RWPE2 (cell line): ENCODE data around the gene NHSL2.

Source experiments
- ATAC-seq: fragments of 200-7000 bp; cut with Tn5 transposase; 3 replicates; pipeline ENCODE4 v1.9.1; 2021; ENCODE audit warnings: low read depth
- DNase-seq: peaks from one replicate; pipeline ENCODE4 v3.0.0-alpha.2; 2020; ENCODE audit warnings: low spot score
- H3K27ac ChIP-seq: fragments of 450-650 bp; 2 replicates; pipeline ENCODE4 v1.5.1; 2017; ENCODE audit warnings: mild to moderate bottlenecking; ENCODE audit not compliant: poor library complexity, severe bottlenecking
- H3K27me3 ChIP-seq: fragments of 250-450 bp; sonication (Bioruptor Pico); 2 replicates; pipeline ENCODE4 v1.5.1; 2021; ENCODE audit warnings: mild to moderate bottlenecking, moderate library complexity; ENCODE audit not compliant: insufficient read depth, poor library complexity, severe bottlenecking
- H3K36me3 ChIP-seq: fragments of 250-450 bp; sonication (Bioruptor Pico); 2 replicates; pipeline ENCODE4 v1.5.1; 2020; ENCODE audit warnings: low read depth, mild to moderate bottlenecking, moderate library complexity
- H3K4me1 ChIP-seq: fragments of 250-450 bp; sonication (Bioruptor Pico); 2 replicates; pipeline ENCODE4 v1.5.1; 2021; ENCODE audit warnings: mild to moderate bottlenecking, moderate library complexity; ENCODE audit not compliant: insufficient read depth, poor library complexity, severe bottlenecking
- H3K4me3 ChIP-seq: fragments of 250-450 bp; sonication (Bioruptor Pico); 2 replicates; pipeline ENCODE4 v1.5.1; 2021; ENCODE audit warnings: mild to moderate bottlenecking, moderate library complexity; ENCODE audit not compliant: severe bottlenecking
- H3K9me3 ChIP-seq: fragments of 250-450 bp; sonication (Bioruptor Pico); 2 replicates; pipeline ENCODE4 v1.5.1; 2021; ENCODE audit warnings: mild to moderate bottlenecking, moderate library complexity; ENCODE audit not compliant: severe bottlenecking
- TF ChIP-seq, protein P1 (sequence below): fragments of 450-650 bp; IDR thresholded peaks from one replicate; pipeline ENCODE4 v1.5.1; 2017; ENCODE audit warnings: mild to moderate bottlenecking, moderate library complexity; ENCODE audit not compliant: poor library complexity, severe bottlenecking

NHSL2 gene

DNA sequence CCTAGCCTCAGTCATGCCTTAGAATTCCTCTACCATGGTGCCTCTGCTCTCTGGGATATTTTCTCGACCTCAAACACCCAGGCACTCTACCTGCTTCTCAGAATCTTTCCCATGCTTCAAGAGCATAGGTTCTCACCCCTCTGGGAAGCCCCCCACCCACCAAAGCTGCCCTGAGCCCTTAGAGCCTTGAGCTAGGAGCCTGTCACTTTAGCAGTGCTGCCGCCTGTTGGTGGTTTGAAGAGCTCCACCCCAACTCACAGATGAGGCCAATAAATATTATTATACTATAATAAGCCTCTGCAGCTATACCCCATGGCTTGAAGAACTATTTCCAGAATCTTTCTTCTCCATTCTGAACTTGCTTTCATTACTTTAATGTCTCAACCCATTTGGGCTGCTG, 111.3 kb downstream of the NHSL2 start:
- no peak overlapping the region for H3K4me3 ChIP-seq
- H3K9me3 ChIP-seq: no peaks in the 10 kb centered on the region
- ATAC-seq (no peak), DNase-seq (no peak)
- TF ChIP-seq, protein P1, sequence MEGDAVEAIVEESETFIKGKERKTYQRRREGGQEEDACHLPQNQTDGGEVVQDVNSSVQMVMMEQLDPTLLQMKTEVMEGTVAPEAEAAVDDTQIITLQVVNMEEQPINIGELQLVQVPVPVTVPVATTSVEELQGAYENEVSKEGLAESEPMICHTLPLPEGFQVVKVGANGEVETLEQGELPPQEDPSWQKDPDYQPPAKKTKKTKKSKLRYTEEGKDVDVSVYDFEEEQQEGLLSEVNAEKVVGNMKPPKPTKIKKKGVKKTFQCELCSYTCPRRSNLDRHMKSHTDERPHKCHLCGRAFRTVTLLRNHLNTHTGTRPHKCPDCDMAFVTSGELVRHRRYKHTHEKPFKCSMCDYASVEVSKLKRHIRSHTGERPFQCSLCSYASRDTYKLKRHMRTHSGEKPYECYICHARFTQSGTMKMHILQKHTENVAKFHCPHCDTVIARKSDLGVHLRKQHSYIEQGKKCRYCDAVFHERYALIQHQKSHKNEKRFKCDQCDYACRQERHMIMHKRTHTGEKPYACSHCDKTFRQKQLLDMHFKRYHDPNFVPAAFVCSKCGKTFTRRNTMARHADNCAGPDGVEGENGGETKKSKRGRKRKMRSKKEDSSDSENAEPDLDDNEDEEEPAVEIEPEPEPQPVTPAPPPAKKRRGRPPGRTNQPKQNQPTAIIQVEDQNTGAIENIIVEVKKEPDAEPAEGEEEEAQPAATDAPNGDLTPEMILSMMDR: peak; percentile 7
- no peaks in the 10 kb centered on the region for H3K36me3 ChIP-seq
- no peaks in the 10 kb centered on the region for H3K27me3 ChIP-seq
- H3K4me1 ChIP-seq: no peaks in the 10 kb centered on the region
- no peak overlapping the region for H3K27ac ChIP-seq

DNA sequence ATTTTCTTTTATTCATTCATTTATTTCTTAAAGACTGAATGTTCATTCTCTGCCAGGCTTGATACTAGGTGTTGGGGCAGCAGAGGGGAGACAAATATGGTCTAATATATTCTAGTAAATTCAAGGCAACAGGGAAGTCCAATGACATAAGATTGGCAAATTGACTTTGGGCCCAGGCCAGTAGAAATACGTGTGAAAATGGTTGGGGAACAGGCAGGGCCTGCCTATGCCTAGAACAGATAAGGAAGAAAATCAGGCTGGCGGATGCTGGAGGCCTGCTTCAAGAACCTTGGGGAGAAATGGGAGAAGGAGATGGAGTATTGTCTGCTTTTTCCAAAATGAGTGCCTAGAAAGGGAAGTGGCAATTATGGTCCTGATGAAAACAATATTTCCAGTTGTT, 112.4 kb downstream of the NHSL2 start:
- Histone ChIP-seq H3K27ac (no peak overlapping the region), H3K4me1 (no peaks in the 10 kb centered on the region), H3K27me3 (no peaks in the 10 kb centered on the region), H3K36me3 (no peaks in the 10 kb centered on the region), H3K9me3 (no peaks in the 10 kb centered on the region), H3K4me3 (no peak overlapping the region)
- DNase-seq (no peak), ATAC-seq (no peak)
- TF ChIP-seq, protein P1: no peak

DNA sequence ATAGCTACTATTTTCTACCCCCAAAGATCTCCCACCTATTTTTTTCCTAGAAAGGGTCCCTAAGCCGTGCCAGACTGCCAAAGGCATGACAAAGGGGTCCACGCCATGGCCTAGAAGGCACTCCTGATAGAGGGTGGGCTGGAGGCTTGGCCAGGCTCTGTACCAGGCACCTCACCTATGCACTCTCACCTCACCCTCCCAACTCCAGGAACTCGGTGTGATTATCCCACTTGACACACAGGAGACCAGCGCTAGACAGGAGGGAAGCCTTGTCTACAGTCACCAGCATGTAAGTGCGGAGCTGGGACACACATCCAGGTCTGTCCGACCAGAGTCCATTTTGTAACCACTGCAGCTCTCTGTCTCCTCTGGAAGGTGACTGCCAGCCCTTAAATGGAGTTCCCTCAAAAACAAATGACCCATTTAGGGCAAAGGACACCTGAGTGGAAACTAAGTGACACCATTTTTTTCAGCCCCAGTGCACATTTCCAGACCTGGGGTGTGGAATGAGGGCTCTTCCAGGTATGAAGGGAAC, 114.7 kb downstream of the NHSL2 start:
- no peaks in the 10 kb centered on the region for H3K27me3 ChIP-seq
- no peaks in the 10 kb centered on the region for H3K9me3 ChIP-seq
- no peak overlapping the region for H3K27ac ChIP-seq
- H3K4me1 ChIP-seq: peaks cover 9% of the 10 kb centered on the region
- no peak for ATAC-seq
- no peaks in the 10 kb centered on the region for H3K36me3 ChIP-seq
- no peak for DNase-seq
- no peak overlapping the region for H3K4me3 ChIP-seq
- TF ChIP-seq, protein P1: no peak

DNA sequence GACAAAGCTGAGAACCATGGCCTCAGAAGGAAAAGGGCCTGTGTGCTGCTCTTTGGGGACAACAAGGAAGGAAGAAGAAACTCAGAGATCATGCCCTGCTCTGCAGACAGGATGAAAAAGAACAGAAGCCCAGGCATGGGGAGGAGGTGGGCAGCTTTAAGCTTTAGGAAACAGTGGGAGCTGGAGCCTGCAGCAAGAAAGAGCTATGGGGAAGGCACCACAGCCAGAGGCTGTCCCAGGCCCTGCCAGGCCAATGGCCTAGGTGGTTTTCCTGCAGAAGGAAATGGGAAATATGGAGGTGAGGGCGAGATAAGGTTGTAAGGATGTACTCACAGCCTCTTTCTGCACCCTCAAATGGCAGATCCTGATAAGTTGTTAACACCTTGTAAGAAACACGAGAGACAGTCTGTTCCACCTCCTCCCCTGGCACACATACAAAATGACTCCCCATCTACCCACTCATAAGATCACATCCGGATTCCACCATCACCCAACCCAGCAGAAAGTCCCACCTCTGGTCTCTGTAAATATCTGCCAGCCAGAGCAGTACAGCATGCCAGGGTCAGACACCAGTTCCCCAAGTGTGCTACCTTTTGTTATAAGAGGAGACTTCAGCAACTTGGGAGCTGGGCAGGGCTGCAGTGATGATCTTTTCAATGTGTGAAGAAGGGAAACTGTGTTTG, 115.8 kb downstream of the NHSL2 start:
- Histone ChIP-seq H3K27me3 (no peaks in the 10 kb centered on the region), H3K4me1 (peaks cover 15% of the 10 kb centered on the region), H3K4me3 (no peak overlapping the region), H3K27ac (no peak overlapping the region), H3K9me3 (no peaks in the 10 kb centered on the region), H3K36me3 (no peaks in the 10 kb centered on the region)
- TF ChIP-seq, protein P1: no peak
- no peak for ATAC-seq
- DNase-seq: no peak
